ENCODE results near the gene GGACT.

- TF ChIP-seq CTCF (IDR thresholded peaks at IDR 0.05) (no peak), POLR2A (IDR thresholded peaks at IDR 0.05) (no peak)
Observed at GRCh38 chr13:100596516-100596915, 7.9 kb upstream of the GGACT start.

All from vagina (tissue), 2 donors.